H9 (cell line): Measurements from ENCODE around the gene AMACR. TPM values are rescaled to one million over a fixed set of nuclear protein-coding genes. Genes with fewer than 3 reads are reported as not detected.
A peak's percentile ranks its signal among the peaks of the same experiment; 100 is the strongest.

ENCODE experiments used
- DNase-seq: peaks from one replicate; pipeline ENCODE4 v3.0.0-alpha.2; 2017
- H2AFZ ChIP-seq: one replicate; pipeline ENCODE4 v1.6.1; 2013; ENCODE audit warnings: mild to moderate bottlenecking, low read length, control low read depth, moderate library complexity
- H2AK5ac ChIP-seq: 2 replicates; pipeline ENCODE4 v1.6.1; 2013; ENCODE audit warnings: low read length, control low read depth, mixed read lengths; ENCODE audit not compliant: insufficient read length
- H2BK120ac ChIP-seq: one replicate; pipeline ENCODE4 v1.6.1; 2013; ENCODE audit warnings: low read depth, mild to moderate bottlenecking, low read length, control low read depth, inconsistent platforms; ENCODE audit not compliant: poor library complexity, severe bottlenecking
- H2BK12ac ChIP-seq: 2 replicates; pipeline ENCODE4 v1.6.1; 2013; ENCODE audit warnings: low read length, control low read depth, mixed read lengths, low read depth; ENCODE audit not compliant: insufficient read length
- H2BK15ac ChIP-seq: 2 replicates; pipeline ENCODE4 v1.6.1; 2013; ENCODE audit warnings: low read depth, low read length, control low read depth
- H2BK20ac ChIP-seq: one replicate; pipeline ENCODE4 v1.6.1; 2013; ENCODE audit warnings: low read depth, mild to moderate bottlenecking, low read length, control low read depth, inconsistent platforms; ENCODE audit not compliant: poor library complexity, severe bottlenecking
- H2BK5ac ChIP-seq: 2 replicates; pipeline ENCODE4 v1.6.1; 2013; ENCODE audit warnings: low read length, control low read depth, mixed read lengths; ENCODE audit not compliant: insufficient read length
- H3K14ac ChIP-seq: 2 replicates; pipeline ENCODE4 v1.6.1; 2013; ENCODE audit warnings: low read length, control low read depth; ENCODE audit not compliant: insufficient read depth
- H3K18ac ChIP-seq: 2 replicates; pipeline ENCODE4 v1.6.1; 2013; ENCODE audit warnings: low read depth, mild to moderate bottlenecking, mixed read lengths, low read length, control low read depth; ENCODE audit not compliant: insufficient read length
- H3K23ac ChIP-seq: 2 replicates; pipeline ENCODE4 v1.6.1; 2013; ENCODE audit warnings: low read length, control low read depth, mixed read lengths, low read depth; ENCODE audit not compliant: insufficient read length
- H3K23me2 ChIP-seq: 2 replicates; pipeline ENCODE4 v1.6.1; 2013; ENCODE audit warnings: low read depth, mild to moderate bottlenecking, mixed read lengths, low read length, control low read depth; ENCODE audit not compliant: insufficient read length, poor library complexity, severe bottlenecking
- H3K27ac ChIP-seq: 2 replicates; pipeline ENCODE4 v1.5.1; 2013; ENCODE audit warnings: low read length, control low read depth, mixed read lengths, low read depth; ENCODE audit not compliant: insufficient read length
- H3K27me3 ChIP-seq: 2 replicates; pipeline ENCODE4 v1.6.1; 2013; ENCODE audit warnings: low read length, control low read depth, inconsistent platforms; ENCODE audit not compliant: insufficient read depth
- H3K4ac ChIP-seq: 2 replicates; pipeline ENCODE4 v1.6.1; 2013; ENCODE audit warnings: low read depth, mild to moderate bottlenecking, control low read depth, inconsistent platforms, low read length, moderate library complexity
- H3K4me1 ChIP-seq: 2 replicates; pipeline ENCODE4 v1.6.1; 2013; ENCODE audit warnings: low read length, control low read depth, inconsistent platforms; ENCODE audit not compliant: insufficient read depth
- H3K4me2 ChIP-seq: 2 replicates; pipeline ENCODE4 v1.6.1; 2013; ENCODE audit warnings: low read length, control low read depth, mixed read lengths; ENCODE audit not compliant: insufficient read length, insufficient read depth
- H3K56ac ChIP-seq: 2 replicates; pipeline ENCODE4 v1.6.1; 2013; ENCODE audit warnings: low read depth, mild to moderate bottlenecking, mixed read lengths, low read length, control low read depth; ENCODE audit not compliant: insufficient read length
- H3K79me1 ChIP-seq: 2 replicates; pipeline ENCODE4 v1.6.1; 2013; ENCODE audit warnings: low read depth, mild to moderate bottlenecking, moderate library complexity, low read length, control low read depth, inconsistent platforms; ENCODE audit not compliant: insufficient read depth, poor library complexity, severe bottlenecking
- H3K79me2 ChIP-seq: 2 replicates; pipeline ENCODE4 v1.6.1; 2013; ENCODE audit warnings: low read length, control low read depth, inconsistent platforms; ENCODE audit not compliant: insufficient read depth
- H3K9ac ChIP-seq: 2 replicates; pipeline ENCODE4 v1.6.1; 2013; ENCODE audit warnings: low read length, control low read depth, mixed read lengths; ENCODE audit not compliant: insufficient read length; ENCODE audit errors: extremely low read depth
- H3K9me3 ChIP-seq: one replicate; pipeline ENCODE4 v1.6.1; 2013; ENCODE audit warnings: low read depth, low read length, inconsistent platforms; ENCODE audit not compliant: control insufficient read depth
- H3T11ph ChIP-seq: one replicate; pipeline ENCODE4 v1.6.1; 2013; ENCODE audit warnings: mild to moderate bottlenecking, low read length, control low read depth, inconsistent platforms
- H4K20me1 ChIP-seq: one replicate; pipeline ENCODE4 v1.6.1; 2013; ENCODE audit not compliant: control insufficient read depth, insufficient read length, insufficient read depth
- H4K5ac ChIP-seq: 2 replicates; pipeline ENCODE4 v1.6.1; 2013; ENCODE audit warnings: low read depth, mild to moderate bottlenecking, mixed read lengths, low read length, control low read depth; ENCODE audit not compliant: insufficient read length
- H4K8ac ChIP-seq: replicated peaks from 2 replicates; pipeline ENCODE4 v1.6.1; 2013; ENCODE audit warnings: low read length, control low read depth, mixed read lengths, low read depth; ENCODE audit not compliant: insufficient read length
- H4K91ac ChIP-seq: 2 replicates; pipeline ENCODE4 v1.6.1; 2013; ENCODE audit warnings: low read depth, mild to moderate bottlenecking, moderate library complexity, mixed read lengths, low read length, control low read depth; ENCODE audit not compliant: insufficient read length
- H3K27ac Mint-ChIP-seq, 3 experiments: 2 replicates in 2 of 3; 3 replicates in 1 of 3; pipeline ENCODE4 v1.8.0; 2020 to 2021; ENCODE audit warnings: mixed read lengths in 3 of 3, mild to moderate bottlenecking in 1 of 3, moderate library complexity in 1 of 3
- H3K27me3 Mint-ChIP-seq: 2 replicates; pipeline ENCODE4 v1.8.0; 2021; ENCODE audit warnings: low read depth, mild to moderate bottlenecking, moderate library complexity, mixed read lengths
- H3K36me3 Mint-ChIP-seq, 3 experiments: 2 replicates in 2 of 3; 3 replicates in 1 of 3; pipeline ENCODE4 v1.8.0; 2020 to 2021; ENCODE audit warnings: low read depth in 3 of 3, mixed read lengths in 3 of 3; ENCODE audit not compliant: insufficient read depth in 1 of 3
- H3K4me1 Mint-ChIP-seq, 2 experiments: 2 replicates each; pipeline ENCODE4 v1.8.0; 2020; ENCODE audit warnings: mixed read lengths in 2 of 2
- H3K4me3 Mint-ChIP-seq, 2 experiments: 2 replicates in 1 of 2; 3 replicates in 1 of 2; pipeline ENCODE4 v1.8.0; 2020 to 2021; ENCODE audit warnings: mild to moderate bottlenecking in 2 of 2, mixed read lengths in 2 of 2, moderate library complexity in 1 of 2
- H3K9me3 Mint-ChIP-seq, 2 experiments: 2 replicates in 1 of 2; 3 replicates in 1 of 2; pipeline ENCODE4 v1.8.0; 2020; ENCODE audit warnings: mild to moderate bottlenecking in 2 of 2, mixed read lengths in 2 of 2, moderate library complexity in 1 of 2
- CTCF ChIP-seq: fragments of 200-600 bp; sonication (generic); conservative IDR thresholded peaks from 3 replicates; pipeline ENCODE4 v1.8.0; 2021; ENCODE audit warnings: antibody characterized with exemption, mild to moderate bottlenecking
- WGBS: extraction: QIAGEN DNeasy Blood & Tissue Kit; methylation state at CpG from one replicate; pipeline ENCODE4 v1.1.7; 2013; ENCODE audit warnings: missing lambda C conversion rate, low lambda C conversion rate, mixed read lengths; ENCODE audit not compliant: insufficient read length; ENCODE audit errors: extremely low coverage; 5-methylcytosine and 5-hydroxymethylcytosine counted together
- total RNA-seq: library from RNA; stranded (reverse); gene quantifications from 2 replicates; pipeline ENCODE4 v1.2.1, GENCODE V29; 2021

Gene AMACR
- total RNA-seq, 1 experiment from 2014 or later, result 9.7 TPM

GRCh38 chr5:34021334-34021733 lies 13.5 kb upstream of the AMACR start:
- no peak overlapping the region for H2BK20ac ChIP-seq
- H3K18ac ChIP-seq, result no peak overlapping the region
- Mint-ChIP-seq H3K4me1 (peaks cover 9 to 16% of the 10 kb centered on the region in 2 experiments; a peak in 2 of 4 replicates), H3K9me3 (no peaks in the 10 kb centered on the region), H3K27ac (peak overlapping the region in 2 of 3 experiments; percentile 12 to 40; a peak in 2 of 7 replicates), H3K4me3 (peak overlapping the region in 1 of 2 experiments; percentile 34; a peak in 1 of 5 replicates), H3K27me3 (no peaks in the 10 kb centered on the region), H3K36me3 (no peaks in the 10 kb centered on the region; a peak in 2 of 7 replicates)
- no peak overlapping the region for H2BK15ac ChIP-seq
- H4K8ac ChIP-seq, result no peak overlapping the region
- no peaks in the 10 kb centered on the region for H4K20me1 ChIP-seq
- H3K23ac ChIP-seq, result no peak overlapping the region
- H3K79me2 ChIP-seq, result no peaks in the 10 kb centered on the region
- H3K9me3 ChIP-seq, result no peaks in the 10 kb centered on the region
- no peaks in the 10 kb centered on the region for H3K27me3 ChIP-seq
- H3K4me2 ChIP-seq, result no peak overlapping the region
- H4K5ac ChIP-seq, result no peak overlapping the region
- no peak overlapping the region for H3K9ac ChIP-seq
- TF ChIP-seq CTCF, result no peak
- no peak overlapping the region for H2BK5ac ChIP-seq
- H2BK12ac ChIP-seq, result no peak overlapping the region
- H3K23me2 ChIP-seq, result no peaks in the 10 kb centered on the region
- H3K79me1 ChIP-seq, result no peaks in the 10 kb centered on the region
- no peak overlapping the region for H3K4ac ChIP-seq
- no peaks in the 10 kb centered on the region; the same call in 1 of the 2 replicates for H3K4me1 ChIP-seq
- no peak overlapping the region for H2AFZ ChIP-seq
- no peak overlapping the region for H2BK120ac ChIP-seq
- DNase-seq, result no peak
- no CpG with 5 or more reads among the region's 2 CpGs for WGBS
- no peak overlapping the region for H3K56ac ChIP-seq
- H2AK5ac ChIP-seq, result no peak overlapping the region
- no peak overlapping the region for H4K91ac ChIP-seq
- H3K14ac ChIP-seq, result no peak overlapping the region
- H3T11ph ChIP-seq, result no peak overlapping the region
- no peak overlapping the region for H3K27ac ChIP-seq
